DND-41 (cell line): ENCODE data around the gene PLPP3.

Experiments
- ATAC-seq: fragments of 200-7000 bp; cut with Tn5 transposase; 3 replicates; pipeline ENCODE4 v1.9.1; 2021; ENCODE audit warnings: low read depth; ENCODE audit not compliant: insufficient read depth
- DNase-seq: peaks from one replicate; pipeline ENCODE4 v3.0.0-alpha.2; 2020
- H2AFZ ChIP-seq: 2 replicates; pipeline ENCODE4 v1.6.0; 2012; ENCODE audit warnings: low read depth, low read length
- H3K27ac ChIP-seq: 2 replicates; pipeline ENCODE4 v1.5.1; 2012; ENCODE audit warnings: low read length, inconsistent platforms
- H3K27me3 ChIP-seq: fragments of 200-600 bp; sonication (generic); 2 replicates; pipeline ENCODE4 v1.6.0; 2012; ENCODE audit warnings: low read length, mild to moderate bottlenecking, inconsistent platforms; ENCODE audit not compliant: insufficient read depth, poor library complexity
- H3K36me3 ChIP-seq: 2 replicates; pipeline ENCODE4 v1.5.1; 2012; ENCODE audit warnings: low read length, inconsistent platforms; ENCODE audit not compliant: insufficient read depth
- H3K4me1 ChIP-seq: 2 replicates; pipeline ENCODE4 v1.5.1; 2012; ENCODE audit warnings: mild to moderate bottlenecking, low read length; ENCODE audit not compliant: insufficient read depth
- H3K4me2 ChIP-seq: 2 replicates; pipeline ENCODE4 v1.6.0; 2012; ENCODE audit warnings: mild to moderate bottlenecking, moderate library complexity, low read length, inconsistent platforms; ENCODE audit not compliant: insufficient read depth
- H3K4me3 ChIP-seq, 2 experiments: fragments of 200-600 bp in 1 of 2; shearing (Covaris generic) in 1 of 2; 2 replicates each; pipeline ENCODE4 v1.5.1; 2012 to 2016; ENCODE audit warnings: inconsistent platforms in 2 of 2, low read length in 2 of 2, mild to moderate bottlenecking in 2 of 2, low read depth in 1 of 2, moderate library complexity in 1 of 2
- H3K79me2 ChIP-seq: 2 replicates; pipeline ENCODE4 v1.6.0; 2012; ENCODE audit warnings: low read length, inconsistent platforms; ENCODE audit not compliant: insufficient read depth
- H3K9ac ChIP-seq: 2 replicates; pipeline ENCODE4 v1.6.0; 2012; ENCODE audit warnings: low read depth, mild to moderate bottlenecking, inconsistent platforms, low read length, moderate library complexity
- H3K9me3 ChIP-seq: 2 replicates; pipeline ENCODE4 v1.5.1; 2012; ENCODE audit warnings: low read length, moderate library complexity, mild to moderate bottlenecking, inconsistent platforms; ENCODE audit not compliant: insufficient read depth, severe bottlenecking
- H4K20me1 ChIP-seq: 2 replicates; pipeline ENCODE4 v1.6.0; 2012; ENCODE audit warnings: low read length; ENCODE audit not compliant: insufficient read depth
- EZH2 ChIP-seq: IDR thresholded peaks from 3 replicates; pipeline ENCODE4 v1.6.1; 2012; ENCODE audit warnings: borderline replicate concordance, low read depth, mild to moderate bottlenecking, moderate library complexity, low read length, inconsistent platforms; ENCODE audit not compliant: severe bottlenecking
- TF ChIP-seq, protein P1 (sequence below): IDR thresholded peaks from 2 replicates; pipeline ENCODE4 v1.5.1; 2012; ENCODE audit warnings: borderline replicate concordance, low read length, moderate library complexity, mild to moderate bottlenecking; ENCODE audit not compliant: poor library complexity, severe bottlenecking; ENCODE audit errors: extremely low read depth

PLPP3 gene

DNA sequence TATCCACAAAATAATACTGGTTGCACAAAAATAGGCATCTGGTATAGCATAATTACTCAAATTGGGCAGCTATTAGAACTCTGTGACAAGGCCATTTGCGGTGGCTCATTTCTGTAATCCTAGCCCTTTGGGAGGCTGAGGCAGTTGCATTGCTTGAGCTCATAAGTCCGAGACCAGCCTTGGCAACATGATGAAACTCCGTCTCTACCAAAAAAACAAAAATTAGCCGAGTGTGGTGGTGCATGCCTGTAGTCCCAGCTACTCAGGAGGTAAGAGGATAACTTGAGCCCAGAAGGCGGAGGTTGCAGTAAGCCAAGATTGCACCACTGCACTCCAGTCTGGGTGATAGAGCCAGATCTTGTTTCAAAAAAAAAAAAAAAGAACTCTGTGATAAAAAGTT lies 36.7 kb downstream of the PLPP3 start:
- H4K20me1 ChIP-seq: no peaks in the 10 kb centered on the region
- H3K36me3 ChIP-seq: no peaks in the 10 kb centered on the region
- H3K4me2 ChIP-seq: no peak overlapping the region
- DNase-seq (no peak), ATAC-seq (no peak)
- no peak overlapping the region for H3K4me3 ChIP-seq
- no peak for TF ChIP-seq EZH2
- TF ChIP-seq, protein P1, sequence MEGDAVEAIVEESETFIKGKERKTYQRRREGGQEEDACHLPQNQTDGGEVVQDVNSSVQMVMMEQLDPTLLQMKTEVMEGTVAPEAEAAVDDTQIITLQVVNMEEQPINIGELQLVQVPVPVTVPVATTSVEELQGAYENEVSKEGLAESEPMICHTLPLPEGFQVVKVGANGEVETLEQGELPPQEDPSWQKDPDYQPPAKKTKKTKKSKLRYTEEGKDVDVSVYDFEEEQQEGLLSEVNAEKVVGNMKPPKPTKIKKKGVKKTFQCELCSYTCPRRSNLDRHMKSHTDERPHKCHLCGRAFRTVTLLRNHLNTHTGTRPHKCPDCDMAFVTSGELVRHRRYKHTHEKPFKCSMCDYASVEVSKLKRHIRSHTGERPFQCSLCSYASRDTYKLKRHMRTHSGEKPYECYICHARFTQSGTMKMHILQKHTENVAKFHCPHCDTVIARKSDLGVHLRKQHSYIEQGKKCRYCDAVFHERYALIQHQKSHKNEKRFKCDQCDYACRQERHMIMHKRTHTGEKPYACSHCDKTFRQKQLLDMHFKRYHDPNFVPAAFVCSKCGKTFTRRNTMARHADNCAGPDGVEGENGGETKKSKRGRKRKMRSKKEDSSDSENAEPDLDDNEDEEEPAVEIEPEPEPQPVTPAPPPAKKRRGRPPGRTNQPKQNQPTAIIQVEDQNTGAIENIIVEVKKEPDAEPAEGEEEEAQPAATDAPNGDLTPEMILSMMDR: no peak
- H3K9ac ChIP-seq: no peak overlapping the region
- H3K9me3 ChIP-seq: no peaks in the 10 kb centered on the region
- no peak overlapping the region for H2AFZ ChIP-seq
- no peaks in the 10 kb centered on the region for H3K79me2 ChIP-seq
- no peaks in the 10 kb centered on the region for H3K27me3 ChIP-seq
- peaks cover 9% of the 10 kb centered on the region for H3K4me1 ChIP-seq
- H3K27ac ChIP-seq: no peak overlapping the region

DNA sequence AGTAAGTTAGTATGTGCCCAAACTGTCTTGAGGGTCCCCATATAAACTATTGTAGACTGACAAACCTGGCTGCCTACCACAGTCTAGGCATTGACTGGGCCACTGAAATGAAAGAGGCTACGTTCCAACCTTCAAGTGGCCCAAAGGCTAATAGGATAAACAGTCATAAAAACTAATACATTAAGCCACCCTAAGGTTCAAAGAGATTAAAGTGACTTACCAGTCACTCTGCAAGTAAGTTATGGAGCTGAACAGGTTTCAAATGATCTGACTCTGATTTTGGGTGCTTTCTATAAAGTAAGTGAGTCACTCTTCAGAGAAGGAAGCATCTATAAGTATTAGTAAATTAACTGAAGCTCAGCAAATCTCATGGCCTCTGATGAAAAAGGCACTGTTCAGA lies 38.0 kb downstream of the PLPP3 start:
- Histone ChIP-seq H3K27ac (no peak overlapping the region), H3K4me1 (peaks cover 22% of the 10 kb centered on the region), H3K4me2 (no peak overlapping the region), H4K20me1 (no peaks in the 10 kb centered on the region), H3K79me2 (no peaks in the 10 kb centered on the region), H3K9ac (no peak overlapping the region), H3K36me3 (no peaks in the 10 kb centered on the region), H3K4me3 (no peak overlapping the region), H3K9me3 (no peaks in the 10 kb centered on the region), H2AFZ (no peak overlapping the region), H3K27me3 (no peaks in the 10 kb centered on the region)
- DNase-seq: no peak
- ATAC-seq: no peak
- no peak for TF ChIP-seq EZH2
- TF ChIP-seq, protein P1: no peak

DNA sequence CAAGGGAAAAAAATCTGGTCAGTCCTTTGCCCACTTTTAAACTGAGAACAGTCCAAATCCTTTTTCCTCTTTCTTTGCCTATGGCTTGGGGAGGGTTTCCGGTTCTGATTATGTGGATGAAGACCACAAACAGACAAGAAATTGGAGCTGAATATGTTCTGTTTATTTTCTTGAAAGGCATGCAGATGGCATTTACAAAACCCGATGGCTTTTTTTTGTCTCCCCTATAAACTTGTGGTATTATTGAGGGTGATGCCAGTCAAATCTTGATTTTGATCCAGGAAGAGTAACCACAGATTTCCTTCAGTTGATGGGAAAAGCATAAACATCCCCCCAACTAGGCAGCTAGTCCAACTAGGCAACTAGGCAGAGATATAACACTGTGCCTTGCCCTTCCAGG lies 38.9 kb downstream of the PLPP3 start:
- Histone ChIP-seq H3K4me2 (no peak overlapping the region), H3K9ac (no peak overlapping the region), H4K20me1 (no peaks in the 10 kb centered on the region), H3K27ac (no peak overlapping the region), H2AFZ (no peak overlapping the region), H3K9me3 (no peaks in the 10 kb centered on the region), H3K36me3 (no peaks in the 10 kb centered on the region), H3K4me3 (no peak overlapping the region), H3K79me2 (no peaks in the 10 kb centered on the region), H3K4me1 (peaks cover 31% of the 10 kb centered on the region), H3K27me3 (no peaks in the 10 kb centered on the region)
- TF ChIP-seq EZH2: no peak
- TF ChIP-seq, protein P1: no peak
- no peak for ATAC-seq
- DNase-seq: no peak

DNA sequence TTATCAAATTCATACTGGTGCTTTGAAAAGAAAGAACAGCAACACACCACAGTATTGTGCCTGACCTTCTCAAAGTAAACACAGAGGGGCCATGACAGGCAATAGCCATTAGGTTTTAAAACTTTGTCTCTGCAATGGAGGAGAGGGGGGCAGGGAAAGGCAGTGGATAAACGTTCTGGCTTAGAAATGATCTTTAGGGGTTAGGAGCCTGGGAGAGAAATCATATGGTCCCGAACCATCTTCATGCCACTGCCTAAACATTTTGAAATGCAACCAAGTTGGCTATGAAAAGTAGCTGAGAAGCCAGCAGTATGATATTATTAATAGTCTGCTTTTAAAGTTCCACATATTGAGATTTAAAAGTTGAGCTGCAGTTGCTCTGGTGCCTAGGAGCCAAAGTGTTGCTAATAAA lies 39.8 kb downstream of the PLPP3 start:
- no peaks in the 10 kb centered on the region for H3K79me2 ChIP-seq
- ATAC-seq: no peak
- H3K4me2 ChIP-seq: no peak overlapping the region
- H3K36me3 ChIP-seq: no peaks in the 10 kb centered on the region
- no peak overlapping the region for H2AFZ ChIP-seq
- peaks cover 35% of the 10 kb centered on the region for H3K4me1 ChIP-seq
- no peak overlapping the region for H3K27ac ChIP-seq
- H4K20me1 ChIP-seq: no peaks in the 10 kb centered on the region
- no peaks in the 10 kb centered on the region for H3K9me3 ChIP-seq
- TF ChIP-seq EZH2: no peak
- TF ChIP-seq, protein P1: no peak
- H3K4me3 ChIP-seq: no peak overlapping the region
- no peaks in the 10 kb centered on the region for H3K27me3 ChIP-seq
- DNase-seq: no peak
- no peak overlapping the region for H3K9ac ChIP-seq
